Parathyroid adenoma (tissue), 2 donors: ENCODE results near the gene HUNK.

ENCODE experiments used
- H2AFZ ChIP-seq: fragments of 300-600 bp; sonication (generic); one replicate; pipeline ENCODE4 v1.7.0; 2017; ENCODE audit warnings: antibody characterized with exemption, mild to moderate bottlenecking
- H3K27ac ChIP-seq: fragments of 300-600 bp; sonication (generic); one replicate; pipeline ENCODE4 v1.7.0; 2017
- H3K27me3 ChIP-seq: fragments of 300-600 bp; sonication (generic); one replicate; pipeline ENCODE4 v1.7.0; 2017; ENCODE audit warnings: low read length; ENCODE audit not compliant: control insufficient read depth, insufficient read depth
- H3K36me3 ChIP-seq: fragments of 300-600 bp; sonication (generic); one replicate; pipeline ENCODE4 v1.7.0; 2017; ENCODE audit warnings: low read length; ENCODE audit not compliant: control insufficient read depth, insufficient read depth
- H3K4me1 ChIP-seq: fragments of 300-600 bp; sonication (generic); one replicate; pipeline ENCODE4 v1.7.0; 2017; ENCODE audit warnings: control low read depth
- H3K4me2 ChIP-seq: fragments of 300-600 bp; sonication (generic); one replicate; pipeline ENCODE4 v1.7.0; 2017; ENCODE audit warnings: low read length
- H3K4me3 ChIP-seq: fragments of 300-600 bp; sonication (generic); one replicate; pipeline ENCODE4 v1.7.0; 2017; ENCODE audit warnings: low read depth, low read length
- H3K79me2 ChIP-seq: fragments of 300-600 bp; sonication (generic); one replicate; pipeline ENCODE4 v1.7.0; 2017; ENCODE audit warnings: control low read depth
- H3K9ac ChIP-seq: fragments of 300-600 bp; sonication (generic); one replicate; pipeline ENCODE4 v1.7.0; 2017; ENCODE audit warnings: mild to moderate bottlenecking
- H3K9me3 ChIP-seq: fragments of 300-600 bp; sonication (generic); one replicate; pipeline ENCODE4 v1.7.0; 2017; ENCODE audit warnings: low read length; ENCODE audit not compliant: control insufficient read depth
- TF ChIP-seq, protein P1 (sequence below): fragments of 300-600 bp; sonication (generic); IDR thresholded peaks from one replicate; pipeline ENCODE4 v1.7.0; 2017; ENCODE audit warnings: antibody characterized with exemption, mild to moderate bottlenecking
- donor health status: primary hyperparathyroidism.

HUNK gene

DNA sequence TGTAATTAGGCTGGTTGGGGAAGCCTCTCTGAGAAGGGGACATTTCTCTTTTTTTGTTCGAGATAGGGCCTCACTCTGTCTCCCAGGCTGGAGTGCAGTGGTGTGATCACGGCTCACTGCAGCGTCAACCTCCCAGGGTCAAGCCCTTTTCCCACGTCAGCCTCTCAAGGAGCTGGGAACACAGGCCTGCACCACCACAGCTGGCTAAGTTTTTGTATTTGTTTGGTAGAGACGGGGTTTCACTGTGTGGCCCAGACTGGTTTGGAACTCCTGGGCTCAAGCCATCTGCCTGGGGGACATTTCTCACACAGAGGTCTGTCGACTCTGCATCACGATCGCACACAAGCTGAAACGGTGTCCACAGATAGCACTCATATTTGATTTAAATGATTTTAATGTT lies 39.7 kb downstream of the HUNK start:
- H3K4me3 ChIP-seq, result no peak overlapping the region
- no peaks in the 10 kb centered on the region for H3K79me2 ChIP-seq
- TF ChIP-seq, protein P1, sequence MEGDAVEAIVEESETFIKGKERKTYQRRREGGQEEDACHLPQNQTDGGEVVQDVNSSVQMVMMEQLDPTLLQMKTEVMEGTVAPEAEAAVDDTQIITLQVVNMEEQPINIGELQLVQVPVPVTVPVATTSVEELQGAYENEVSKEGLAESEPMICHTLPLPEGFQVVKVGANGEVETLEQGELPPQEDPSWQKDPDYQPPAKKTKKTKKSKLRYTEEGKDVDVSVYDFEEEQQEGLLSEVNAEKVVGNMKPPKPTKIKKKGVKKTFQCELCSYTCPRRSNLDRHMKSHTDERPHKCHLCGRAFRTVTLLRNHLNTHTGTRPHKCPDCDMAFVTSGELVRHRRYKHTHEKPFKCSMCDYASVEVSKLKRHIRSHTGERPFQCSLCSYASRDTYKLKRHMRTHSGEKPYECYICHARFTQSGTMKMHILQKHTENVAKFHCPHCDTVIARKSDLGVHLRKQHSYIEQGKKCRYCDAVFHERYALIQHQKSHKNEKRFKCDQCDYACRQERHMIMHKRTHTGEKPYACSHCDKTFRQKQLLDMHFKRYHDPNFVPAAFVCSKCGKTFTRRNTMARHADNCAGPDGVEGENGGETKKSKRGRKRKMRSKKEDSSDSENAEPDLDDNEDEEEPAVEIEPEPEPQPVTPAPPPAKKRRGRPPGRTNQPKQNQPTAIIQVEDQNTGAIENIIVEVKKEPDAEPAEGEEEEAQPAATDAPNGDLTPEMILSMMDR, result no peak
- H3K27ac ChIP-seq, result no peak overlapping the region
- H3K4me2 ChIP-seq, result no peak overlapping the region
- H3K27me3 ChIP-seq, result no peaks in the 10 kb centered on the region
- no peaks in the 10 kb centered on the region for H3K36me3 ChIP-seq
- no peaks in the 10 kb centered on the region for H3K9me3 ChIP-seq
- H2AFZ ChIP-seq, result no peak overlapping the region
- no peak overlapping the region for H3K9ac ChIP-seq
- H3K4me1 ChIP-seq, result no peaks in the 10 kb centered on the region

DNA sequence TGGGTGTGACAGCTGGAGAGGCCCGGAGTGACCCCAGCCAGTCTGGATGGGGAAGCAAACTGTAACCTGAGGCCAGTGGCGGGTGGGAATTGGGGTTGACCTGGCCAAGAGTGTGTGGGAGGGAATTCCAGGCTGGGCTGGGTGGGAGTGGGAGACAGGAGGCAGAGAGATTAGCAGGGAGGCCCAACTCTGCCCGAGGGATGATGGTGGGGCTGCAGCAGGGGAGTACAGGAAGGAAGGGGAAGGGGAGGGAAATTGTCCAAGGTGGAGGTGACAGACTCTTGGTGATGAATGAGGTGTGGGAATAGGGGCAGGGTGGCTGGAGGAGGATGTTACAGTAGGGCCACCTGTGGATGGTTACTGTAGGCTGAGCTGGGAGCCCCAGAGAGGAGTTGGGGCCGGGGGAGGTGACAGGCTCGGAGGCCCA lies 40.4 kb downstream of the HUNK start:
- TF ChIP-seq, protein P1, result no peak
- H3K9ac ChIP-seq, result no peak overlapping the region
- no peak overlapping the region for H3K4me2 ChIP-seq
- H3K9me3 ChIP-seq, result no peaks in the 10 kb centered on the region
- H3K4me3 ChIP-seq, result no peak overlapping the region
- no peak overlapping the region for H2AFZ ChIP-seq
- no peaks in the 10 kb centered on the region for H3K36me3 ChIP-seq
- H3K4me1 ChIP-seq, result no peaks in the 10 kb centered on the region
- no peaks in the 10 kb centered on the region for H3K27me3 ChIP-seq
- H3K27ac ChIP-seq, result no peak overlapping the region
- no peaks in the 10 kb centered on the region for H3K79me2 ChIP-seq

DNA sequence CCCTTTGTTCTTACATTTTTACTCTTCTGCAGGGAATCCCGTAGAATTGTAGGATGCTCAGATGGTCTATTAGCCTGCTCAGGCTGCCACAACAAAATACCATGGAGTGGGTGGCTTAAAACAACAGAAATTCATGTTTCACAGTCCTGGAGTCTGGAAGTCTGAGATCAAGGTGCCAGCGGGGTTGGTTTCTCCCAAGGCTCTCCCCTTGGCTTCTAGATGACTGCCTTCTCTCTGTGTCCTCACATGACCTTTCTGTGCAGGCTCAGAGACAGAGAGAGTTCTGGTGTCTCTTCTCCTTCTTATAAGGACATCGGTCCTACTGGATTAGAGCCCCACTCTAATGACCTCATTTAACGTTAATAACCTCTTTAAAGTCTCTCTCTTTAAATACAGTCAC lies 41.7 kb downstream of the HUNK start:
- no peaks in the 10 kb centered on the region for H3K4me1 ChIP-seq
- no peak overlapping the region for H3K4me2 ChIP-seq
- no peaks in the 10 kb centered on the region for H3K27me3 ChIP-seq
- no peaks in the 10 kb centered on the region for H3K9me3 ChIP-seq
- no peak overlapping the region for H3K9ac ChIP-seq
- H3K4me3 ChIP-seq, result no peak overlapping the region
- TF ChIP-seq, protein P1, result no peak
- no peaks in the 10 kb centered on the region for H3K36me3 ChIP-seq
- H2AFZ ChIP-seq, result no peak overlapping the region
- no peaks in the 10 kb centered on the region for H3K79me2 ChIP-seq
- H3K27ac ChIP-seq, result no peak overlapping the region

DNA sequence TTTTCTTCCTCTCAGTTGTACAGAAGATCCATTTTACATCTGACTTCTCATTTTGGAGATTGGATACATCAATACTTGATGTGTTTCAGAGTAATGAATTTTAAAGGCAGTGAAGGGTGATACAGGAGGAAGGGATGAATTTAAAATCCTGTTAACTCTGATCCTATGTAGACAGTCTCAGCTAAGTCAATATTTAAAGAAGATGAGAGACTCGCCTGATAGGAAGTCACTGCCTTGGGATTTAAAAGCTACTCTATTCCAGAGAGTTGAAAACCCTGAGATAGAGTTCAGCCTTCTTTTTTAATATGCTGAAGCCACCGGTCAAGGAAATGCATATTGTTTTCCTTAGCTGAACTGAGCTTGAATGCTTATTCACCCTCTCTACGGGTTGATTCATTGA lies 42.7 kb downstream of the HUNK start:
- H3K36me3 ChIP-seq, result no peaks in the 10 kb centered on the region
- H3K4me1 ChIP-seq, result no peaks in the 10 kb centered on the region
- no peaks in the 10 kb centered on the region for H3K9me3 ChIP-seq
- H3K27ac ChIP-seq, result no peak overlapping the region
- H3K27me3 ChIP-seq, result no peaks in the 10 kb centered on the region
- no peak overlapping the region for H2AFZ ChIP-seq
- no peak overlapping the region for H3K9ac ChIP-seq
- H3K4me3 ChIP-seq, result no peak overlapping the region
- no peak overlapping the region for H3K4me2 ChIP-seq
- no peaks in the 10 kb centered on the region for H3K79me2 ChIP-seq
- TF ChIP-seq, protein P1, result no peak

DNA sequence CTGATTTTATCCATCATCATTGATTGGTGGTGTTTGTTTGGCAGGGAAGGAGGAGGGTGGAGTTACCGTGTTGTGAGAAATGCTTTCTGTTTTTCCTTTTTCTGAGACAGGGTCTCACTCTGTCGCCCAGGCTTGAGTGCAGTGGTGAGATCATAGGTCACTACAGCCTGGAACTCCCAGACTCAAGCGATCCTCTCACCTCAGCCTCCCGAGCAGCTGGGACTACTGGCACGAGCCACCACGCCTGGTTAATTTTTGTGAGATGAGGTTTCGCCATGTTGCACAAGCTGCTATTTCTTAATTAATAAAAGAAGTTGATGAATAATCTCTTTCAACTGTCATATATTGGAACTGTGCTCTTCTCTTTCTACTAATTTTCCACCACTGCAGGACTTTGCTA lies 44.3 kb downstream of the HUNK start:
- Histone ChIP-seq H3K4me1 (no peaks in the 10 kb centered on the region), H3K9me3 (no peaks in the 10 kb centered on the region), H3K9ac (no peak overlapping the region), H3K4me2 (no peak overlapping the region), H3K27me3 (no peaks in the 10 kb centered on the region), H3K4me3 (no peak overlapping the region), H2AFZ (no peak overlapping the region), H3K36me3 (no peaks in the 10 kb centered on the region), H3K79me2 (no peaks in the 10 kb centered on the region), H3K27ac (no peak overlapping the region)
- TF ChIP-seq, protein P1, result no peak
